Left renal pelvis (tissue), 4 donors: Measurements from ENCODE around the gene PXMP2. TPM values are rescaled to one million over a fixed set of nuclear protein-coding genes. Genes with fewer than 3 reads are reported as not detected.
"Not testable (repeated sequence)": the region's sequence is repeated elsewhere in the genome, so short reads cannot be mapped to it uniquely, and the experiment has no call there.

ENCODE experiments used
- DNase-seq, 4 donors: peaks; one replicate each; pipeline ENCODE4 v3.0.0-alpha.2; 2013; ENCODE audit warnings: low read depth in 4 of 4, low spot score in 3 of 4
- polyA plus RNA-seq, 4 donors: library from polyadenylated mRNA; unstranded; fragments of 120-200 nt; gene quantifications; one replicate each; pipeline ENCODE4 v1.2.1, GENCODE V29; 2013; ENCODE audit not compliant: insufficient read length in 4 of 4

The PXMP2 gene
- polyA plus RNA-seq, 4 donors: 41.6 to 63.5 (median 48.5) TPM

- no peak for DNase-seq
Measured at GRCh38 chr12:132746613-132747012, 59.2 kb downstream of the PXMP2 start.

GRCh38 chr12:132747395-132747794 lies 60.0 kb downstream of the PXMP2 start:
- no peak for DNase-seq

- no peak for DNase-seq
Measured at GRCh38 chr12:132747896-132748295, 60.5 kb downstream of the PXMP2 start.

GRCh38 chr12:132748319-132748718 lies 60.9 kb downstream of the PXMP2 start:
- no peak for DNase-seq

GRCh38 chr12:132753670-132754069 lies 66.3 kb downstream of the PXMP2 start:
- not testable (repeated sequence) for DNase-seq

- no peak for DNase-seq
Measured at GRCh38 chr12:132754160-132754932, 67.0 kb downstream of the PXMP2 start.

Other genes starting within 250 kb of the PXMP2 start
- gene FBRSL1, start 197.4 kb upstream of the PXMP2 start, polyA plus RNA-seq: 10 to 100 TPM; 34.5 to 93.9 (median 48.2) TPM
- gene LRCOL1, start 77.0 kb upstream of the PXMP2 start, polyA plus RNA-seq: 1 to 10 TPM in 3 of 4 donors, under 1 TPM in 1; 0.16 to 5.0 (median 1.7) TPM
- gene P2RX2, start 68.8 kb upstream of the PXMP2 start, polyA plus RNA-seq: 1 to 10 TPM in 3 of 4 donors, under 1 TPM in 1; 0.64 to 1.8 (median 1.5) TPM
- 10 to 100 TPM; 42.6 to 65.2 (median 49.1) TPM for gene POLE, start 245 bp upstream of the PXMP2 start, polyA plus RNA-seq
- 10 to 100 TPM; 14.3 to 25.4 (median 21.7) TPM for gene PGAM5, start 23.3 kb downstream of the PXMP2 start, polyA plus RNA-seq
- 10 to 100 TPM; 60.5 to 83.9 (median 67.6) TPM for gene ANKLE2, start 74.2 kb downstream of the PXMP2 start, polyA plus RNA-seq
- 10 to 100 TPM; 25.1 to 35.3 (median 29.9) TPM for gene GOLGA3, start 141.3 kb downstream of the PXMP2 start, polyA plus RNA-seq
- gene CHFR, start 200.0 kb downstream of the PXMP2 start, polyA plus RNA-seq: 10 to 100 TPM; 16.6 to 26.6 (median 22.1) TPM